Natural killer cell (primary cell): Measurements from ENCODE around the gene CCDC157. TPM values are rescaled to one million over a fixed set of nuclear protein-coding genes. Genes with fewer than 3 reads are reported as not detected.
A peak's percentile ranks its signal among the peaks of the same experiment; 100 is the strongest.

Source experiments
- ATAC-seq, 3 donors: fragments of 150-1000 bp in 2 of 3; fragments of 200-7000 bp in 1 of 3; cut with Tn5 transposase; 1 replicate in 1 of 3; 2 replicates in 2 of 3; pipeline ENCODE4 v1.10.0; 2021; ENCODE audit warnings: mild to moderate bottlenecking in 2 of 3, moderate library complexity in 2 of 3
- DNase-seq, 2 donors: peaks; one replicate each; pipeline versions ENCODE4 v3.0.0 to v3.0.0-alpha.2; 2013 to 2021; ENCODE audit warnings: mixed read lengths in 1 of 2
- H3K27ac ChIP-seq: one replicate; pipeline ENCODE4 v1.5.1; 2013; ENCODE audit warnings: mild to moderate bottlenecking, low read length
- H3K27me3 ChIP-seq: one replicate; pipeline ENCODE4 v1.6.1; 2013; ENCODE audit warnings: low read length; ENCODE audit not compliant: control insufficient read depth, insufficient read depth
- H3K36me3 ChIP-seq: one replicate; pipeline ENCODE4 v1.6.1; 2013; ENCODE audit warnings: low read length; ENCODE audit not compliant: control insufficient read depth, insufficient read depth
- H3K4me1 ChIP-seq: one replicate; pipeline ENCODE4 v1.6.1; 2013; ENCODE audit warnings: low read length; ENCODE audit not compliant: control insufficient read depth, insufficient read depth
- H3K4me3 ChIP-seq: one replicate; pipeline ENCODE4 v1.5.1; 2013; ENCODE audit warnings: low read length
- H3K9me3 ChIP-seq: one replicate; pipeline ENCODE4 v1.6.1; 2013; ENCODE audit warnings: low read length; ENCODE audit not compliant: control insufficient read depth, insufficient read depth
- H3K27ac Mint-ChIP-seq, 2 donors: one replicate each; pipeline ENCODE4 v1.8.0; 2022; ENCODE audit warnings: mild to moderate bottlenecking in 2 of 2, mixed read lengths in 2 of 2, moderate library complexity in 1 of 2
- H3K27me3 Mint-ChIP-seq, 2 donors: one replicate each; pipeline ENCODE4 v1.8.0; 2022; ENCODE audit warnings: low read depth in 2 of 2, mixed read lengths in 2 of 2
- H3K36me3 Mint-ChIP-seq: one replicate; pipeline ENCODE4 v1.8.0; 2022; ENCODE audit warnings: mixed read lengths
- H3K4me1 Mint-ChIP-seq, 2 donors: one replicate each; pipeline ENCODE4 v1.8.0; 2022; ENCODE audit warnings: mixed read lengths in 2 of 2
- H3K4me3 Mint-ChIP-seq: one replicate; pipeline ENCODE4 v1.8.0; 2022; ENCODE audit warnings: mild to moderate bottlenecking, moderate library complexity, mixed read lengths
- H3K9me3 Mint-ChIP-seq, 2 donors: one replicate each; pipeline ENCODE4 v1.8.0; 2022; ENCODE audit warnings: mixed read lengths in 2 of 2
- WGBS: methylation state at CpG from one replicate; pipeline ENCODE4 v1.1.7; 2013; ENCODE audit warnings: missing lambda C conversion rate; ENCODE audit not compliant: insufficient coverage; 5-methylcytosine and 5-hydroxymethylcytosine counted together
- intact Hi-C: fragments of 100-400 bp; cut with micrococcal nuclease; formaldehyde crosslinking; loops from one replicate; pipeline ENCODE4 v1.14.2; 2022
- total RNA-seq, 4 donors: library from RNA; stranded (reverse); fragments of 120-200 nt in 1 of 4; gene quantifications; one replicate each; pipeline versions ENCODE4 v1.2.3 to v1.2.4, GENCODE V29; 2013 to 2022
- TF ChIP-seq, protein P1 (sequence below): fragments of 200-600 bp; IDR thresholded peaks from one replicate; pipeline ENCODE4 v1.8.0; 2022; ENCODE audit warnings: antibody characterized with exemption

Gene CCDC157
- total RNA-seq, 3 donors from 2014 or later (not counting 1 experiment from before 2014, with no cell fraction given), result 7.7 to 9.7 (median 8.4) TPM

- intact Hi-C loops, result no loop called here
- H3K27me3 ChIP-seq, result no peaks in the 10 kb centered on the region
- peaks cover 85 to 97% of the 10 kb centered on the region in 2 donors for H3K4me1 Mint-ChIP-seq
- H3K27ac Mint-ChIP-seq, result peak overlapping the region; percentile 37 to 80
- no peak overlapping the region for H3K4me3 Mint-ChIP-seq
- H3K36me3 ChIP-seq, result peaks cover 18% of the 10 kb centered on the region
- no peaks in the 10 kb centered on the region for H3K9me3 ChIP-seq
- H3K4me3 ChIP-seq, result no peak overlapping the region
- H3K27me3 Mint-ChIP-seq, result no peaks in the 10 kb centered on the region
- WGBS, result 68% methylated on average over 2 of the region's 2 CpGs
- ATAC-seq, result no peak
- TF ChIP-seq, protein P1, sequence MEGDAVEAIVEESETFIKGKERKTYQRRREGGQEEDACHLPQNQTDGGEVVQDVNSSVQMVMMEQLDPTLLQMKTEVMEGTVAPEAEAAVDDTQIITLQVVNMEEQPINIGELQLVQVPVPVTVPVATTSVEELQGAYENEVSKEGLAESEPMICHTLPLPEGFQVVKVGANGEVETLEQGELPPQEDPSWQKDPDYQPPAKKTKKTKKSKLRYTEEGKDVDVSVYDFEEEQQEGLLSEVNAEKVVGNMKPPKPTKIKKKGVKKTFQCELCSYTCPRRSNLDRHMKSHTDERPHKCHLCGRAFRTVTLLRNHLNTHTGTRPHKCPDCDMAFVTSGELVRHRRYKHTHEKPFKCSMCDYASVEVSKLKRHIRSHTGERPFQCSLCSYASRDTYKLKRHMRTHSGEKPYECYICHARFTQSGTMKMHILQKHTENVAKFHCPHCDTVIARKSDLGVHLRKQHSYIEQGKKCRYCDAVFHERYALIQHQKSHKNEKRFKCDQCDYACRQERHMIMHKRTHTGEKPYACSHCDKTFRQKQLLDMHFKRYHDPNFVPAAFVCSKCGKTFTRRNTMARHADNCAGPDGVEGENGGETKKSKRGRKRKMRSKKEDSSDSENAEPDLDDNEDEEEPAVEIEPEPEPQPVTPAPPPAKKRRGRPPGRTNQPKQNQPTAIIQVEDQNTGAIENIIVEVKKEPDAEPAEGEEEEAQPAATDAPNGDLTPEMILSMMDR, result no peak
- H3K4me1 ChIP-seq, result peaks cover 91% of the 10 kb centered on the region
- no peak overlapping the region for H3K27ac ChIP-seq
- H3K9me3 Mint-ChIP-seq, result no peaks in the 10 kb centered on the region
- H3K36me3 Mint-ChIP-seq, result no peaks in the 10 kb centered on the region
- peak in 1 of 2 donors; percentile 42 for DNase-seq
Observed at GRCh38 chr22:30315962-30316576, 40.7 kb upstream of the CCDC157 start.

DNA sequence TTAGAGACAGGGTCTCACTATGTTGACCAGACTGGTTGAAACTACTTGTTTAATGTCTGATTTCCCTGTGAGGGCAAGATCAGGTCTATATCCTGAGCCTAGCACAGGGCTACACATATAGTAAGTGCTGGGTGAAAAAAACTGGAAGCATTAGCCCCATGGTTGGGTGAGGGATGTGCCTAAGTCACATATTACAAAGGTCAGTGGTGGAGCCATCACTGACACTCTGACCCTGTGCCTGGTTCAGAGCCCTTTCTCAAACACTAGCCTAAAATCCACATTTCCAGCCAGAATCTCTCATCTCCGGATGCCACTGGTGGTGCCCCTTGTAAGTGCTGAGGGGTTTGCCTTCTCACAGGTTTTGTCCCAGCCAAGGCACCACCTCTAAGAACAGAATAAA is 39.0 kb upstream of the CCDC157 start:
- no peak overlapping the region for H3K27ac ChIP-seq
- peaks cover 71 to 92% of the 10 kb centered on the region in 2 donors for H3K4me1 Mint-ChIP-seq
- H3K27ac Mint-ChIP-seq, result peak overlapping the region; percentile 70 to 77
- peaks cover 18% of the 10 kb centered on the region for H3K36me3 ChIP-seq
- no peaks in the 10 kb centered on the region for H3K9me3 Mint-ChIP-seq
- DNase-seq (no peak), ATAC-seq (no peak)
- H3K36me3 Mint-ChIP-seq, result no peaks in the 10 kb centered on the region
- TF ChIP-seq, protein P1, result no peak
- H3K27me3 ChIP-seq, result no peaks in the 10 kb centered on the region
- H3K4me3 Mint-ChIP-seq, result no peak overlapping the region
- peaks cover 83% of the 10 kb centered on the region for H3K4me1 ChIP-seq
- no peaks in the 10 kb centered on the region for H3K27me3 Mint-ChIP-seq
- intact Hi-C loops, result no loop called here
- H3K9me3 ChIP-seq, result no peaks in the 10 kb centered on the region
- no peak overlapping the region for H3K4me3 ChIP-seq
- WGBS, result 100% methylated on average over 1 of the region's 1 CpG

DNA sequence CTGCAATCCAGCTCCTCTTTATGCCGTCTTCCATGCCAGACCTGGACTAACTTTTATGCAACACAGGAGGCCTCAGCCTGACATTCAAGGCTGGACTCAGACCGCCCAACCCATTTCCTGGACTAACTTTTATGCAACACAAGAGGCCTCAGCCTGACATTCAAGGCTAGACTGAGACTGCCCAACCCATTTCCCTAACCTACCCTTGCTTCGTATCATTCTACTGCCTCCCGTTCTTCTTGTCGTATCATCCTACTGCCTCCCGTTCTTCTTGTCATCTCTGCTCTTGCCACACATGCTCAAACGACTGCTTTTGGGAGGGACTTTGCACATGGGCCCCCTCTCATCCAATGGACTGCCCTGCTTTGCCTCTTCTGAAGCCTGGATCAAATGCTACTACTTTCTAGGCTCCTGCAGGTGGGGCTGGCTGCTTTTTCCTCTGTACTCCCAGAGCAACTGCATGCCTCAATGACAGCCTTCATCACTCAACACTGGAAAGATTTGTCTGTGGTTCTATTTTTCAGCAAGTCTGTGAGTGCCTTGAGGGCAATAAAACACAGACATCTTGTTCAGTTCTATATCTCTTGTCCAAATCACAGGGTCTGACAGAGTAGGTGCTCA is 37.9 kb upstream of the CCDC157 start:
- DNase-seq, result no peak
- H3K27me3 ChIP-seq, result no peaks in the 10 kb centered on the region
- Mint-ChIP-seq H3K36me3 (no peaks in the 10 kb centered on the region), H3K4me1 (peaks cover 72 to 92% of the 10 kb centered on the region in 2 donors), H3K27me3 (no peaks in the 10 kb centered on the region), H3K27ac (peak overlapping the region; percentile 43 to 77), H3K9me3 (no peaks in the 10 kb centered on the region), H3K4me3 (no peak overlapping the region)
- ATAC-seq, result peak in 1 of 3 donors; percentile 10
- no peak overlapping the region for H3K4me3 ChIP-seq
- no peaks in the 10 kb centered on the region for H3K9me3 ChIP-seq
- peaks cover 83% of the 10 kb centered on the region for H3K4me1 ChIP-seq
- no peak overlapping the region for H3K27ac ChIP-seq
- TF ChIP-seq, protein P1, result no peak
- 82% methylated on average over 7 of the region's 7 CpGs for WGBS
- intact Hi-C loops, result no loop called here
- H3K36me3 ChIP-seq, result peaks cover 18% of the 10 kb centered on the region
